ENCODE measurements around the gene ARMC3. TPM values are rescaled to one million over a fixed set of nuclear protein-coding genes. Genes with fewer than 3 reads are reported as not detected.

Gene ARMC3
- polyA plus RNA-seq, 1 donor from 2014 or later = 0.22 TPM

GRCh38 chr10:22992075-22992474, 64.2 kb downstream of the ARMC3 start:
- Histone ChIP-seq H3K4me3 (ENCODE audit: low read length) (no peak overlapping the region), H3K9me3 (ENCODE audit: low read length) (no peaks in the 10 kb centered on the region), H4K20me1 (ENCODE audit: insufficient read depth) (no peaks in the 10 kb centered on the region), H3F3A (ENCODE audit: insufficient read depth, low read length, poor library complexity, severe bottlenecking) (no peaks in the 10 kb centered on the region), H3K27ac (ENCODE audit: low read length) (no peak overlapping the region), H3K36me3 (ENCODE audit: insufficient read depth, low read length) (no peaks in the 10 kb centered on the region), H3K4me2 (ENCODE audit: low read length) (no peak overlapping the region), H3K79me2 (replicated peaks; ENCODE audit: insufficient read depth, low read length) (no peaks in the 10 kb centered on the region), H2AFZ (ENCODE audit: low read depth, low read length) (no peak overlapping the region), H3K9me2 (ENCODE audit: insufficient read depth, low read length) (no peaks in the 10 kb centered on the region), H3K9ac (ENCODE audit: low read length) (no peak overlapping the region), H3K27me3 (ENCODE audit: insufficient read depth, low read depth, low read length) (no peaks in the 10 kb centered on the region)
- no peak for TF ChIP-seq MXI1 (conservative IDR thresholded peaks at IDR 0.05; ENCODE audit: poor library complexity, severe bottlenecking)
- TF ChIP-seq SMC3 (conservative IDR thresholded peaks at IDR 0.05; ENCODE audit: poor library complexity) = no peak
- TF ChIP-seq EZH2 (IDR thresholded peaks at IDR 0.05; ENCODE audit: borderline replicate concordance, insufficient read depth, low read length, poor library complexity, severe bottlenecking) = no peak
- TF ChIP-seq, protein P1, sequence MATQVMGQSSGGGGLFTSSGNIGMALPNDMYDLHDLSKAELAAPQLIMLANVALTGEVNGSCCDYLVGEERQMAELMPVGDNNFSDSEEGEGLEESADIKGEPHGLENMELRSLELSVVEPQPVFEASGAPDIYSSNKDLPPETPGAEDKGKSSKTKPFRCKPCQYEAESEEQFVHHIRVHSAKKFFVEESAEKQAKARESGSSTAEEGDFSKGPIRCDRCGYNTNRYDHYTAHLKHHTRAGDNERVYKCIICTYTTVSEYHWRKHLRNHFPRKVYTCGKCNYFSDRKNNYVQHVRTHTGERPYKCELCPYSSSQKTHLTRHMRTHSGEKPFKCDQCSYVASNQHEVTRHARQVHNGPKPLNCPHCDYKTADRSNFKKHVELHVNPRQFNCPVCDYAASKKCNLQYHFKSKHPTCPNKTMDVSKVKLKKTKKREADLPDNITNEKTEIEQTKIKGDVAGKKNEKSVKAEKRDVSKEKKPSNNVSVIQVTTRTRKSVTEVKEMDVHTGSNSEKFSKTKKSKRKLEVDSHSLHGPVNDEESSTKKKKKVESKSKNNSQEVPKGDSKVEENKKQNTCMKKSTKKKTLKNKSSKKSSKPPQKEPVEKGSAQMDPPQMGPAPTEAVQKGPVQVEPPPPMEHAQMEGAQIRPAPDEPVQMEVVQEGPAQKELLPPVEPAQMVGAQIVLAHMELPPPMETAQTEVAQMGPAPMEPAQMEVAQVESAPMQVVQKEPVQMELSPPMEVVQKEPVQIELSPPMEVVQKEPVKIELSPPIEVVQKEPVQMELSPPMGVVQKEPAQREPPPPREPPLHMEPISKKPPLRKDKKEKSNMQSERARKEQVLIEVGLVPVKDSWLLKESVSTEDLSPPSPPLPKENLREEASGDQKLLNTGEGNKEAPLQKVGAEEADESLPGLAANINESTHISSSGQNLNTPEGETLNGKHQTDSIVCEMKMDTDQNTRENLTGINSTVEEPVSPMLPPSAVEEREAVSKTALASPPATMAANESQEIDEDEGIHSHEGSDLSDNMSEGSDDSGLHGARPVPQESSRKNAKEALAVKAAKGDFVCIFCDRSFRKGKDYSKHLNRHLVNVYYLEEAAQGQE (IDR thresholded peaks at IDR 0.05; ENCODE audit: borderline replicate concordance) = no peak
- no peak for TF ChIP-seq RAD21 (conservative IDR thresholded peaks at IDR 0.05)
- TF ChIP-seq CTCF (IDR thresholded peaks at IDR 0.05; ENCODE audit: poor library complexity, severe bottlenecking) = no peak
- no peak for TF ChIP-seq TAF1 (IDR thresholded peaks at IDR 0.05; ENCODE audit: low read depth)
- TF ChIP-seq EP300 (conservative IDR thresholded peaks at IDR 0.05; ENCODE audit: poor library complexity, severe bottlenecking) = peak; percentile 62
- TF ChIP-seq POLR2AphosphoS5 (IDR thresholded peaks at IDR 0.05) = peak; percentile 27

GRCh38 chr10:22992621-22993020, 64.8 kb downstream of the ARMC3 start:
- H3K27ac ChIP-seq (ENCODE audit: low read length) = no peak overlapping the region
- no peak overlapping the region for H3K4me2 ChIP-seq (ENCODE audit: low read length)
- H3K9me3 ChIP-seq (ENCODE audit: low read length) = no peaks in the 10 kb centered on the region
- H2AFZ ChIP-seq (ENCODE audit: low read depth, low read length) = no peak overlapping the region
- no peak overlapping the region for H3K4me3 ChIP-seq (ENCODE audit: low read length)
- H3K9ac ChIP-seq (ENCODE audit: low read length) = no peak overlapping the region
- H3K79me2 ChIP-seq (replicated peaks; ENCODE audit: insufficient read depth, low read length) = no peaks in the 10 kb centered on the region
- no peaks in the 10 kb centered on the region for H3F3A ChIP-seq (ENCODE audit: insufficient read depth, low read length, poor library complexity, severe bottlenecking)
- no peaks in the 10 kb centered on the region for H3K9me2 ChIP-seq (ENCODE audit: insufficient read depth, low read length)
- H4K20me1 ChIP-seq (ENCODE audit: insufficient read depth) = no peaks in the 10 kb centered on the region
- TF ChIP-seq POLR2AphosphoS5 (IDR thresholded peaks at IDR 0.05) = no peak
- no peak for TF ChIP-seq RAD21 (conservative IDR thresholded peaks at IDR 0.05)
- TF ChIP-seq, protein P1 (IDR thresholded peaks at IDR 0.05; ENCODE audit: borderline replicate concordance) = no peak
- no peak for TF ChIP-seq SMC3 (conservative IDR thresholded peaks at IDR 0.05; ENCODE audit: poor library complexity)
- TF ChIP-seq MXI1 (conservative IDR thresholded peaks at IDR 0.05; ENCODE audit: poor library complexity, severe bottlenecking) = no peak
- no peak for TF ChIP-seq TAF1 (IDR thresholded peaks at IDR 0.05; ENCODE audit: low read depth)
- no peak for TF ChIP-seq CTCF (IDR thresholded peaks at IDR 0.05; ENCODE audit: poor library complexity, severe bottlenecking)
- TF ChIP-seq EP300 (conservative IDR thresholded peaks at IDR 0.05; ENCODE audit: poor library complexity, severe bottlenecking) = no peak
- TF ChIP-seq EZH2 (IDR thresholded peaks at IDR 0.05; ENCODE audit: borderline replicate concordance, insufficient read depth, low read length, poor library complexity, severe bottlenecking) = no peak
- H3K27me3 ChIP-seq (ENCODE audit: insufficient read depth, low read depth, low read length) = no peaks in the 10 kb centered on the region
- H3K36me3 ChIP-seq (ENCODE audit: insufficient read depth, low read length) = no peaks in the 10 kb centered on the region
